ENCODE measurements around the gene SAMM50. TPM values are rescaled to one million over a fixed set of nuclear protein-coding genes. Genes with fewer than 3 reads are reported as not detected.

The SAMM50 gene
- total and polyA plus RNA-seq, 10 of the 15 experiments (the other 5 are each of a cell fraction or from before 2014, with no cell fraction given): 38.2 to 126 (median 62.4) TPM

DNA sequence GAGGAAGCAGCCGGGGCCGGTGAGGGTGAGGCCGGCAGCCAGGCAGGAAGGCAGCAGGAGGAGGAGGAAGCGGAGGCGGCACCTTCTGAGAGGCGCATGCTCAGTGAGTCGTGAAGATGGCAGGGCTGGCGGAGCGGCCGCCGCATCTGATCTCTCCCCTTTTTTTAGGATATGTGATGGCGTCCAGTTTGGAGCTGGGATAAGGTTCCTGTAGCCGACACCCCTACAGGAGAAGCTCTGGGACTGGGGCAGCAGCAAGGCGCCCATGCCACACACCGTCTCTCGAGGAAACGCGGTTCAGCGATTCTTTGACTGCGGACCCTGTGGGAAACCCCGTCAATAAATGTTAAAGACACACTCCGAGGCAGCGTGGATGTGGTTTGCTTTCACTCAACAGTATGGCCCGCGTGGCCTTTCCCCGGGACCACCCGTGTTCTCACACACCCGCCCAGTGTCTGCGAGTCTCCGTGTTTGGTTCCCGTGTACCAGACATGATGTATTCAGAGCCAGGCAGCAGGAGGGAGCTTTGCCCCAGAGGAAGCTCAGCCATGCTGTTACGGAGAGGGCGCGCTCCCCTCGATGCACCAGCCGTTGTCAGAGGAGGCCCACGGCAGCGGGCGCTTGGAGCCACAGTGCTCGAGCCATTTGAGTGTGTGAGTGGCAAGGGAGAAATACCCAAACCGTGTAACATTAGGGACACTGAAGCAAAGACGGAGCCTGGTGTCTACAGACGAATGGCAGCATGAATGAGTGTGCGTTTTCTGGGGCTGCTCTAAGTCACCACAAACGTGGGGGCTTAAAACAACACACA, 41.1 kb downstream of the SAMM50 start:
- FAIRE-seq: peak; percentile 94
- peaks cover 12 to 20% of the 10 kb centered on the region in 2 experiments; a peak in 3 of 4 replicates for H3K36me3 ChIP-seq (ENCODE audit: control insufficient read depth in 2 of 2, insufficient read depth in 2 of 2, low read length in 1 of 2)
- in situ Hi-C loops (cut with MboI): loop anchor here (5.0 kb wide), 2 partner anchors 91 to 626 kb away; no protein-coding TSS in a partner anchor
- peak; percentile 94 for ATAC-seq
- CTCF ChIA-PET: interaction anchor here (0.9 to 11.6 kb wide), 7 partner anchors 28 to 629 kb away, joined by 4 to 499 read pairs (median 5); partner anchors contain the start of gene PARVB
- H3K4me1 ChIP-seq (ENCODE audit: control insufficient read depth, insufficient read depth, low read length): peaks cover 15% of the 10 kb centered on the region
- H3K79me2 ChIP-seq (ENCODE audit: control insufficient read depth, insufficient read depth, low read length): peaks cover 4% of the 10 kb centered on the region
- peak overlapping the region; percentile 48 for H2AFZ ChIP-seq (ENCODE audit: control insufficient read depth, low read depth, low read length)
- DNase-seq (ENCODE audit: low read depth, low spot score): peak; percentile 30
- intact Hi-C loops (cut with micrococcal nuclease; ENCODE audit: unreplicated experiment): no loop called here
- H3K27me3 ChIP-seq (replicated peaks in 1 of 2; ENCODE audit: control insufficient read depth in 2 of 2, insufficient read depth in 2 of 2, low read length in 1 of 2): no peaks in the 10 kb centered on the region
- H3K4me2 ChIP-seq (ENCODE audit: control insufficient read depth, insufficient read depth): peak overlapping the region; percentile 83
- no peaks in the 10 kb centered on the region for H4K20me1 ChIP-seq (ENCODE audit: control insufficient read depth, insufficient read depth)
- SMC1A ChIA-PET (ENCODE audit: uncharacterized antibody, unreplicated experiment): interaction anchor here (0.9 to 5.1 kb wide), 4 partner anchors 13 to 88 kb away, joined by 3 to 282 read pairs (median 16); no protein-coding TSS in a partner anchor
- H3K9ac ChIP-seq (ENCODE audit: control insufficient read depth, insufficient read depth, low read length): peak overlapping the region; percentile 52
- RAD21 ChIA-PET (ENCODE audit: unreplicated experiment): interaction anchor here (0.9 to 7.5 kb wide), 3 partner anchors 72 to 184 kb away, joined by 3 to 185 read pairs (median 6); partner anchors contain the start of gene PARVG
- H3K27ac ChIP-seq (ENCODE audit: control insufficient read depth, insufficient read depth): peak overlapping the region; percentile 78
- POLR2A ChIA-PET: interaction anchor here (0.7 to 4.3 kb wide), 3 partner anchors 24 to 32 kb away, joined by 3 to 23 read pairs (median 3); partner anchors contain the start of gene PARVB
- H3K9me3 ChIP-seq (replicated peaks; ENCODE audit: control insufficient read depth, insufficient read depth, low read length): no peaks in the 10 kb centered on the region
- BruUV-seq (replicated peaks): no TSS peak
- 14% methylated on average over 45 of the region's 45 CpGs for WGBS (ENCODE audit: insufficient coverage, insufficient replicate concordance, low lambda C conversion rate, missing lambda C conversion rate)
- H3K4me3 ChIP-seq: peak overlapping the region; percentile 75
- 0 out of 2 replicates have a peak, but pooled peaks have one; percentile 29 for TF ChIP-seq GABPA (IDR thresholded peaks at IDR 0.05; ENCODE audit: low read depth)
- no peak for TF ChIP-seq CHD1 (IDR thresholded peaks at IDR 0.05; ENCODE audit: low read depth, low read length)
- no peak for TF ChIP-seq GATAD2B (conservative IDR thresholded peaks at IDR 0.05; ENCODE audit: low read depth)
- no peak for TF ChIP-seq EP300 (IDR thresholded peaks at IDR 0.05; ENCODE audit: borderline replicate concordance in 1 of 2, control insufficient read depth in 1 of 2, low read depth in 2 of 2, low read length in 2 of 2)
- TF ChIP-seq EED (IDR thresholded peaks at IDR 0.05; ENCODE audit: low read depth): peak; percentile 60; the same call in 1 of the 2 replicates
- peak; percentile 35; the same call in 1 of the 2 replicates for TF ChIP-seq SPI1 (IDR thresholded peaks at IDR 0.05; ENCODE audit: borderline replicate concordance, insufficient read depth, low read depth, low read length)
- TF ChIP-seq BACH1 (IDR thresholded peaks at IDR 0.05; ENCODE audit: borderline replicate concordance): no peak
- TF ChIP-seq PAX5 (IDR thresholded peaks at IDR 0.05; ENCODE audit: borderline replicate concordance, low read depth, low read length): peak; percentile 52; the same call in 1 of the 2 replicates
- TF ChIP-seq ATF2 (IDR thresholded peaks at IDR 0.05; ENCODE audit: low read length): no peak
- TF ChIP-seq EGR1 (IDR thresholded peaks at IDR 0.05; ENCODE audit: borderline replicate concordance in 1 of 2, low read depth in 2 of 2, low read length in 2 of 2): peak in 1 of 2 experiments; percentile 82; a peak in 2 of 3 replicates
- no peak for TF ChIP-seq MTA3 (IDR thresholded peaks at IDR 0.05; ENCODE audit: borderline replicate concordance, low read length)
- no peak for TF ChIP-seq IRF5 (IDR thresholded peaks at IDR 0.05; ENCODE audit: borderline replicate concordance)
- TF ChIP-seq NRF1 (conservative IDR thresholded peaks at IDR 0.05; ENCODE audit: low read depth, low read length): peak; percentile 54
- no peak for TF ChIP-seq MTA2 (IDR thresholded peaks at IDR 0.05; ENCODE audit: low read depth)
- no peak for TF ChIP-seq ESRRA (IDR thresholded peaks at IDR 0.05; ENCODE audit: low read length)
- TF ChIP-seq RB1 (IDR thresholded peaks at IDR 0.05; ENCODE audit: borderline replicate concordance): 0 out of 2 replicates have a peak, but pooled peaks have one; percentile 10
- TF ChIP-seq SREBF1 (IDR thresholded peaks at IDR 0.05; ENCODE audit: low read length): no peak
- TF ChIP-seq POLR2AphosphoS5 (IDR thresholded peaks at IDR 0.05; ENCODE audit: low read length): peak; percentile 47; the same call in 1 of the 2 replicates
- TF ChIP-seq ZNF622 (IDR thresholded peaks at IDR 0.05): no peak
- peak; percentile 53; the same call in 1 of the 2 replicates for TF ChIP-seq RUNX3 (IDR thresholded peaks at IDR 0.05; ENCODE audit: low read length)
- TF ChIP-seq PAX8 (IDR thresholded peaks at IDR 0.05): no peak
- TF ChIP-seq POLR2A (IDR thresholded peaks at IDR 0.05; ENCODE audit: low read depth, low read length): peak; percentile 56; the same call in 1 of the 2 replicates

Data from GM12878 (cell line).